Body of pancreas (tissue), 4 donors: ENCODE results near the gene POLA1. TPM values are rescaled to one million over a fixed set of nuclear protein-coding genes. Genes with fewer than 3 reads are reported as not detected.

Experiments
- ATAC-seq: fragments of 150-250 bp; one replicate; pipeline ENCODE4 v1.9.1; 2016
- DNase-seq, 4 donors: peaks; one replicate each; pipeline ENCODE4 v3.0.0-alpha.2; 2019
- H3K27ac ChIP-seq, 4 donors: fragments of 200-600 bp; sonication (generic); 1 replicate in 3 of 4; 2 replicates in 1 of 4; pipeline versions ENCODE4 v1.5.1 to v1.6.1; 2016 to 2019; ENCODE audit warnings: mild to moderate bottlenecking in 1 of 4, mixed read lengths in 1 of 4, moderate library complexity in 1 of 4
- H3K27me3 ChIP-seq, 2 donors: fragments of 200-600 bp; sonication (generic); one replicate each; pipeline ENCODE4 v1.6.0; 2016; ENCODE audit warnings: mild to moderate bottlenecking in 1 of 2
- H3K36me3 ChIP-seq, 2 donors: fragments of 200-600 bp; sonication (generic); replicated peaks in 1 of 2; 2 replicates each; pipeline ENCODE4 v1.5.1; 2016; ENCODE audit warnings: low read depth in 2 of 2; ENCODE audit not compliant: insufficient read depth in 1 of 2
- H3K4me1 ChIP-seq: fragments of 200-600 bp; sonication (generic); one replicate; pipeline ENCODE4 v1.6.0; 2016
- H3K4me3 ChIP-seq, 2 donors: fragments of 200-600 bp; sonication (generic); 1 replicate in 1 of 2; 2 replicates in 1 of 2; pipeline ENCODE4 v1.5.1; 2016 to 2019
- H3K9me3 ChIP-seq, 3 donors: fragments of 200-600 bp; sonication (generic); 1 replicate in 2 of 3; 2 replicates in 1 of 3; pipeline ENCODE4 v1.5.1; 2016
- POLR2A ChIP-seq, 3 donors: fragments of 450-650 bp; IDR thresholded peaks; one replicate each; pipeline ENCODE4 v1.6.1; 2016; ENCODE audit warnings: antibody characterized with exemption in 3 of 3, mild to moderate bottlenecking in 2 of 3
- WGBS, 2 donors: methylation state at CpG; one replicate each; pipeline ENCODE4 v1.1.5; 2017; 5-methylcytosine and 5-hydroxymethylcytosine counted together
- intact Hi-C: fragments of 100-400 bp; cut with DNase I; formaldehyde crosslinking; loops from one replicate; pipeline ENCODE4 v1.15.1; 2023
- total RNA-seq, 2 donors: library from RNA; depleted of rRNA; stranded (reverse); fragments of >200 nt; gene quantifications; one replicate each; pipeline ENCODE4 v1.1.0, GENCODE V29; 2016
- TF ChIP-seq, protein P1 (sequence below), 7 experiments: fragments of 450-650 bp in 4 of 7; fragments of 200-600 bp in 3 of 7; sonication (generic) in 3 of 7; IDR thresholded peaks; one replicate each; pipeline ENCODE4 v1.5.1; 2016 to 2019; ENCODE audit warnings: antibody characterized with exemption in 7 of 7

POLA1 gene
- total RNA-seq, 2 donors from 2014 or later: 5.7 to 9.9 TPM

DNA sequence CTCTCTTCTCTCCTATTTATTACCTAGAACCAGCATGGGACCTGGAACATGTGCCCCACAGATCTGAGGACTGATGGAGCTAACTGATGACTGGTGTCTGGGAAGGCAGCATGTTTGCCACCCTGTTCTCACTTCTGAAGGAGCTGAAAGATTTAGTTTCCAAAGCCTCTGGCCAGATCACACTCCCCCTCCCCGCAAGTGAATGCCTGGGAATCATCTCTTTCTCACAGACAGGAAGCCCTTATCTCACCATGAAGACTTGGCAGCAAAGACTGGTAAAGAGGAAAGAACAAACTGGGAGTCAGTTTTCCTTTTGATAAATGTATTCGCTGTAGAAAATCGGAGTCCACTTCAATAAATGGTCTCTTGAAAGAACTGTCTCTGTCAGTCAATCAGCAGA, 25.6 kb upstream of the POLA1 start:
- intact Hi-C loops: no loop called here
- DNase-seq (no peak), ATAC-seq (no peak)
- Histone ChIP-seq H3K27ac (no peak overlapping the region), H3K36me3 (no peaks in the 10 kb centered on the region), H3K9me3 (no peaks in the 10 kb centered on the region), H3K4me1 (peaks cover under 1% of the 10 kb centered on the region), H3K4me3 (no peak overlapping the region), H3K27me3 (no peaks in the 10 kb centered on the region)
- no peak for TF ChIP-seq POLR2A (IDR thresholded peaks at IDR 0.05)
- TF ChIP-seq, protein P1, sequence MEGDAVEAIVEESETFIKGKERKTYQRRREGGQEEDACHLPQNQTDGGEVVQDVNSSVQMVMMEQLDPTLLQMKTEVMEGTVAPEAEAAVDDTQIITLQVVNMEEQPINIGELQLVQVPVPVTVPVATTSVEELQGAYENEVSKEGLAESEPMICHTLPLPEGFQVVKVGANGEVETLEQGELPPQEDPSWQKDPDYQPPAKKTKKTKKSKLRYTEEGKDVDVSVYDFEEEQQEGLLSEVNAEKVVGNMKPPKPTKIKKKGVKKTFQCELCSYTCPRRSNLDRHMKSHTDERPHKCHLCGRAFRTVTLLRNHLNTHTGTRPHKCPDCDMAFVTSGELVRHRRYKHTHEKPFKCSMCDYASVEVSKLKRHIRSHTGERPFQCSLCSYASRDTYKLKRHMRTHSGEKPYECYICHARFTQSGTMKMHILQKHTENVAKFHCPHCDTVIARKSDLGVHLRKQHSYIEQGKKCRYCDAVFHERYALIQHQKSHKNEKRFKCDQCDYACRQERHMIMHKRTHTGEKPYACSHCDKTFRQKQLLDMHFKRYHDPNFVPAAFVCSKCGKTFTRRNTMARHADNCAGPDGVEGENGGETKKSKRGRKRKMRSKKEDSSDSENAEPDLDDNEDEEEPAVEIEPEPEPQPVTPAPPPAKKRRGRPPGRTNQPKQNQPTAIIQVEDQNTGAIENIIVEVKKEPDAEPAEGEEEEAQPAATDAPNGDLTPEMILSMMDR (IDR thresholded peaks at IDR 0.05): no peak
- 10 to 12% methylated on average over 3 of the region's 3 CpGs for WGBS, 2 donors

DNA sequence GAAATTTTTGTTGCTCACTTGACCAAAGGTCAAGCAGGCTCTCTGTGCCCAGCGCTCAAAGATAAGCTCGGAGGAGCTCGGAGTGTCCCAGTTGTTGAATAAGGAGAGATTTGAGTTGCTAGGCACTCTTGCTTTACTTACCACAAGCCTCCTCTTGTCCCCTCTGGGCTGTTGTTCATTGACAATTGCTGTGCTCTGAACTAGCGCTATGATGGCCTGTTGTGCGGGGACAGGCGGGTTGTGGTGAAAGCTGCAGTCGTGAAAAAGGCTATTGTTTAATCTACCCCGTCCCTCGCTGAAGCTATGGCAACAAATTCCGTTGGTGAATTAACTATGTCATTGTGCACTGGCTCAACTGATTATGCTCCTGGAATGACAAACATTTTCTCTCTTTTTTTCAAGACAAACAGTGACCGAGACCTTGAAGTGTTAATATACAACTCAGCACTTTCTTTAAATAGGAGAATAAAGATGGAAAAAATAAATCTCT, 21.0 kb upstream of the POLA1 start:
- 2 to 6% methylated on average over 6 to 11 of the region's 11 CpGs for WGBS, 2 donors
- no peak overlapping the region for H3K4me3 ChIP-seq
- DNase-seq: peak in 3 of 4 donors; percentile 7 to 13 (median 12)
- intact Hi-C loops: no loop called here
- H3K27ac ChIP-seq: peak overlapping the region in 3 of 4 donors; percentile 9 to 57 (median 55)
- no peaks in the 10 kb centered on the region for H3K9me3 ChIP-seq
- TF ChIP-seq, protein P1 (IDR thresholded peaks at IDR 0.05): no peak
- TF ChIP-seq POLR2A (IDR thresholded peaks at IDR 0.05): no peak
- H3K4me1 ChIP-seq: peaks cover 8% of the 10 kb centered on the region
- no peaks in the 10 kb centered on the region for H3K36me3 ChIP-seq
- ATAC-seq: peak; percentile 76
- H3K27me3 ChIP-seq: no peaks in the 10 kb centered on the region

DNA sequence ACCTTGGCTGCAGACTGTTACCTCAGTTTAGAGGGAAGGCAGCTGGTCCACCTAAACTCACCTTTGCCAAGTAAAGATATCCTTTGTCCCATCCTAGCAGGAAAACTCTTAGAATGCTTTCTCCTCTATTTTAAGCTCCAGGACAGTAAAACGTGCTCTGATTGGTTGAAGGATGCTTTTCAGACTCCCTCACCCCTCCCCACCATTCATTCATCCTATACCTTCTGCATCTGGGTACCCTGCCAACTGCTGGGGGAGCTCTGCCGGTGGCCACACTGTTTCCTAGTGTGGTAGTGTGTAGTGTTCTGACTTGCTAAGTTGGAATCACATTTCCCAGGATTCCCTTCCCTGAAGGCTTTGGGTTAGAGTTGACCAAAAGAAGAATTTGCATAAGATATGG, 20.3 kb upstream of the POLA1 start:
- no peak overlapping the region for H3K4me3 ChIP-seq
- H3K27ac ChIP-seq: peak overlapping the region in 2 of 4 donors; percentile 55 to 57
- 27 to 29% methylated on average over 2 of the region's 2 CpGs for WGBS, 2 donors
- intact Hi-C loops: no loop called here
- H3K4me1 ChIP-seq: peaks cover 8% of the 10 kb centered on the region
- no peaks in the 10 kb centered on the region for H3K27me3 ChIP-seq
- H3K9me3 ChIP-seq: no peaks in the 10 kb centered on the region
- no peak for ATAC-seq
- no peak for DNase-seq
- no peaks in the 10 kb centered on the region for H3K36me3 ChIP-seq
- no peak for TF ChIP-seq POLR2A (IDR thresholded peaks at IDR 0.05)
- TF ChIP-seq, protein P1 (IDR thresholded peaks at IDR 0.05): no peak

DNA sequence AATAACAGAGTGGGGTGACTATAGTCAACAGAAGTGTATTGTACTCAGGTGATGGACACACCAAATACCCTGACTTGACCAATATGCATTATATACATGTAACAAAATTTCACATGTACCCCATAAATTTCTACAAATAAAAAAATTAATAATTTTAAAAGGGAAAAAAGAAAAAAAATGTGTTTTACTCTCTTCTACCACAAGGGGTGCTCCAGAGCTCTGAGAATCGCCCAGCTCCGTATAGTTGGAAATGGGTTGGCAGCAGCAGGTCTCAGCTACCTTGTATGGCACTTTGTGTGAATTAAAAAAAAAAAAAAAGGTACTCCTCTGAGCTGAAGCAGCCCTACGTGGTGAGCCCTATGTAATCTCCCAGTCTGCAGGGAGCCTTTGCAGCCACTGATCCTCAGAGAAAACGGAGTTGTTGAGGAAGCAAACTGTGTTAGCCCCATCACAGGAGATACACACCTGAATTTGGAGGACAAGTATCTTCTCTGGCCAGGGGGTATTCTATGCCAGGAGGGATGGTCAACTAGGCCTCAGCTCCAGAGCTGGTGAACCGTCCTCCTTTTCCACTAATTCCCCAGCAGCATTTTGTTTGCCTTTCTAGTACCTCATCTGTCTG, 17.2 kb upstream of the POLA1 start:
- Histone ChIP-seq H3K4me1 (peaks cover 8% of the 10 kb centered on the region), H3K9me3 (no peaks in the 10 kb centered on the region), H3K27me3 (no peaks in the 10 kb centered on the region), H3K4me3 (no peak overlapping the region), H3K36me3 (no peaks in the 10 kb centered on the region), H3K27ac (no peak overlapping the region)
- DNase-seq: peak in 2 of 4 donors; percentile 17 to 27
- 21 to 25% methylated on average over 4 of the region's 5 CpGs for WGBS, 2 donors
- TF ChIP-seq POLR2A (IDR thresholded peaks at IDR 0.05): no peak
- TF ChIP-seq, protein P1 (IDR thresholded peaks at IDR 0.05): peak; percentile 36 to 50 (median 41)
- no peak for ATAC-seq
- intact Hi-C loops: no loop called here
